ENCODE results near the gene RHEX.

RHEX gene

GRCh38 chr1:206087091-206087490 is 34.1 kb downstream of the RHEX start:
- Mint-ChIP-seq H3K27me3 (no peaks in the 10 kb centered on the region), H3K27ac (no peak overlapping the region), H3K4me1 (no peaks in the 10 kb centered on the region), H3K9me3 (no peaks in the 10 kb centered on the region), H3K4me3 (no peak overlapping the region)
- DNase-seq: no peak
- no peak for ATAC-seq

- no peaks in the 10 kb centered on the region for H3K27me3 Mint-ChIP-seq
- no peaks in the 10 kb centered on the region for H3K9me3 Mint-ChIP-seq
- DNase-seq: no peak
- no peak for ATAC-seq
- no peak overlapping the region for H3K4me3 Mint-ChIP-seq
- no peak overlapping the region for H3K27ac Mint-ChIP-seq
- no peaks in the 10 kb centered on the region for H3K4me1 Mint-ChIP-seq
These were observed 36.4 kb downstream of the RHEX start for GRCh38 chr1:206089341-206089740.

GRCh38 chr1:206094024-206094423 is 41.1 kb downstream of the RHEX start:
- H3K27me3 Mint-ChIP-seq: peaks cover 12% of the 10 kb centered on the region
- DNase-seq (no peak), ATAC-seq (no peak)
- no peak overlapping the region for H3K4me3 Mint-ChIP-seq
- no peak overlapping the region for H3K27ac Mint-ChIP-seq
- H3K9me3 Mint-ChIP-seq: no peaks in the 10 kb centered on the region
- H3K4me1 Mint-ChIP-seq: no peaks in the 10 kb centered on the region

GRCh38 chr1:206097381-206097780 is 44.4 kb downstream of the RHEX start:
- H3K4me1 Mint-ChIP-seq: no peaks in the 10 kb centered on the region
- H3K4me3 Mint-ChIP-seq: no peak overlapping the region
- no peaks in the 10 kb centered on the region for H3K9me3 Mint-ChIP-seq
- no peak for DNase-seq
- H3K27ac Mint-ChIP-seq: no peak overlapping the region
- ATAC-seq: no peak
- peaks cover 43% of the 10 kb centered on the region for H3K27me3 Mint-ChIP-seq

GRCh38 chr1:206098242-206098919 is 45.4 kb downstream of the RHEX start:
- Mint-ChIP-seq H3K9me3 (no peaks in the 10 kb centered on the region), H3K27me3 (peaks cover 47% of the 10 kb centered on the region), H3K27ac (no peak overlapping the region), H3K4me3 (no peak overlapping the region), H3K4me1 (no peaks in the 10 kb centered on the region)
- no peak for DNase-seq
- ATAC-seq: no peak

GRCh38 chr1:206100226-206100815 is 47.3 kb downstream of the RHEX start:
- Mint-ChIP-seq H3K4me1 (no peaks in the 10 kb centered on the region), H3K9me3 (no peaks in the 10 kb centered on the region), H3K4me3 (no peak overlapping the region), H3K27me3 (peaks cover 47% of the 10 kb centered on the region), H3K27ac (no peak overlapping the region)
- ATAC-seq: no peak
- no peak for DNase-seq

- Mint-ChIP-seq H3K27ac (peak overlapping the region in 1 of 2 donors; percentile 60), H3K4me3 (no peak overlapping the region), H3K4me1 (no peaks in the 10 kb centered on the region), H3K27me3 (peaks cover 47% of the 10 kb centered on the region), H3K9me3 (no peaks in the 10 kb centered on the region)
- DNase-seq: no peak
- no peak for ATAC-seq
These were observed 48.5 kb downstream of the RHEX start for GRCh38 chr1:206101351-206102045.

GRCh38 chr1:206102292-206102936 is 49.4 kb downstream of the RHEX start:
- no peaks in the 10 kb centered on the region for H3K4me1 Mint-ChIP-seq
- H3K27ac Mint-ChIP-seq: no peak overlapping the region
- H3K27me3 Mint-ChIP-seq: peaks cover 47% of the 10 kb centered on the region
- no peaks in the 10 kb centered on the region for H3K9me3 Mint-ChIP-seq
- H3K4me3 Mint-ChIP-seq: no peak overlapping the region
- no peak for DNase-seq
- no peak for ATAC-seq

- H3K4me3 Mint-ChIP-seq: no peak overlapping the region
- H3K27ac Mint-ChIP-seq: no peak overlapping the region
- no peak for ATAC-seq
- DNase-seq: no peak
- no peaks in the 10 kb centered on the region for H3K9me3 Mint-ChIP-seq
- no peaks in the 10 kb centered on the region for H3K4me1 Mint-ChIP-seq
- peaks cover 36% of the 10 kb centered on the region for H3K27me3 Mint-ChIP-seq
These were observed 51.0 kb downstream of the RHEX start for GRCh38 chr1:206103979-206104378.

- H3K27ac Mint-ChIP-seq: no peak overlapping the region
- no peak for DNase-seq
These were observed 52.6 kb downstream of the RHEX start for GRCh38 chr1:206105464-206105995.

GRCh38 chr1:206106328-206107167 is 53.6 kb downstream of the RHEX start:
- DNase-seq: peak; percentile 73 to 76
- Mint-ChIP-seq H3K4me3 (no peak overlapping the region), H3K27me3 (peaks cover 12% of the 10 kb centered on the region), H3K9me3 (no peaks in the 10 kb centered on the region), H3K27ac (no peak overlapping the region), H3K4me1 (no peaks in the 10 kb centered on the region)
- ATAC-seq: peak; percentile 90

More at GRCh38 chr1:206105464-206105995, 52.6 kb downstream of the RHEX start:
- H3K9me3 Mint-ChIP-seq: no peaks in the 10 kb centered on the region
- H3K27me3 Mint-ChIP-seq: peaks cover 23% of the 10 kb centered on the region
- no peak for ATAC-seq
- no peak overlapping the region for H3K4me3 Mint-ChIP-seq
- no peaks in the 10 kb centered on the region for H3K4me1 Mint-ChIP-seq

GRCh38 chr1:206107168-206107544 is 54.2 kb downstream of the RHEX start:
- no peaks in the 10 kb centered on the region for H3K9me3 Mint-ChIP-seq
- DNase-seq (no peak), ATAC-seq (peak; percentile 7)
- H3K4me1 Mint-ChIP-seq: no peaks in the 10 kb centered on the region
- H3K4me3 Mint-ChIP-seq: no peak overlapping the region
- no peak overlapping the region for H3K27ac Mint-ChIP-seq
- peaks cover 6% of the 10 kb centered on the region for H3K27me3 Mint-ChIP-seq

- ATAC-seq (no peak), DNase-seq (no peak)
- Mint-ChIP-seq H3K4me1 (no peaks in the 10 kb centered on the region), H3K4me3 (no peak overlapping the region), H3K9me3 (no peaks in the 10 kb centered on the region), H3K27me3 (no peaks in the 10 kb centered on the region), H3K27ac (no peak overlapping the region)
These were observed 55.7 kb downstream of the RHEX start for GRCh38 chr1:206108635-206109034.

GRCh38 chr1:206109718-206110117 is 56.7 kb downstream of the RHEX start:
- Mint-ChIP-seq H3K27ac (peak overlapping the region in 1 of 2 donors; percentile 94), H3K27me3 (peaks cover 8% of the 10 kb centered on the region), H3K9me3 (no peaks in the 10 kb centered on the region), H3K4me1 (no peaks in the 10 kb centered on the region), H3K4me3 (no peak overlapping the region)
- ATAC-seq (no peak), DNase-seq (no peak)

GRCh38 chr1:206110161-206110560 is 57.2 kb downstream of the RHEX start:
- no peak for DNase-seq
- H3K27me3 Mint-ChIP-seq: peaks cover 12% of the 10 kb centered on the region
- H3K9me3 Mint-ChIP-seq: no peaks in the 10 kb centered on the region
- H3K27ac Mint-ChIP-seq: no peak overlapping the region
- ATAC-seq: no peak
- no peaks in the 10 kb centered on the region for H3K4me1 Mint-ChIP-seq
- H3K4me3 Mint-ChIP-seq: no peak overlapping the region

All from stimulated activated naive CD8-positive, alpha-beta T cell treated with anti-CD3 and anti-CD28 coated beads, Interleukin-15, amount 100 ng/mL, for 72 hours (primary cell).